OCI-LY7 (cell line): ENCODE measurements around the gene MAN2B1. TPM values are rescaled to one million over a fixed set of nuclear protein-coding genes. Genes with fewer than 3 reads are reported as not detected.
"Not testable (repeated sequence)": the region's sequence is repeated elsewhere in the genome, so short reads cannot be mapped to it uniquely, and the experiment has no call there.

Source experiments
- BruUV-seq: library from RNA; stranded (reverse); fragments of 400-500 nt; replicated peaks from 2 replicates; lab custom pipeline; 2021; lab: Mats Ljungman, UMichigan
- CTCF ChIA-PET: fragments of 300-600 bp; sonication (Branson Sonifier 250); formaldehyde crosslinking; loops from one replicate; lab custom pipeline; 2022; ENCODE audit warnings: antibody characterized with exemption; ENCODE audit not compliant: unreplicated experiment; lab: Charles Lee
- POLR2A ChIA-PET: fragments of 300-600 bp; sonication (Branson Sonifier 250); formaldehyde crosslinking; loops from one replicate; lab custom pipeline; 2022; ENCODE audit warnings: antibody characterized with exemption; lab: Charles Lee
- DNase-seq: peaks from one replicate; pipeline ENCODE4 v3.0.0-alpha.2; 2015; ENCODE audit warnings: low spot score
- H2AFZ ChIP-seq: fragments of 200-600 bp; sonication (generic), shearing (Covaris generic); 2 replicates; pipeline ENCODE4 v1.6.1; 2014; ENCODE audit warnings: mild to moderate bottlenecking, antibody characterized with exemption, low read length, moderate library complexity
- H3K27ac ChIP-seq: fragments of 200-600 bp; sonication (generic); 2 replicates; pipeline ENCODE4 v1.5.1; 2014; ENCODE audit warnings: mixed run types, low read depth, mild to moderate bottlenecking, moderate library complexity, low read length, inconsistent platforms; ENCODE audit not compliant: poor library complexity, severe bottlenecking
- H3K36me3 ChIP-seq: fragments of 200-600 bp; sonication (generic); 2 replicates; pipeline ENCODE4 v1.6.1; 2014; ENCODE audit warnings: mild to moderate bottlenecking, antibody characterized with exemption, low read length, moderate library complexity, mixed read lengths; ENCODE audit not compliant: insufficient read depth
- H3K4me1 ChIP-seq: fragments of 200-600 bp; sonication (generic); 2 replicates; pipeline ENCODE4 v1.5.1; 2014; ENCODE audit warnings: mild to moderate bottlenecking, low read length; ENCODE audit not compliant: insufficient read depth, poor library complexity, severe bottlenecking
- H3K4me2 ChIP-seq: fragments of 200-600 bp; sonication (generic); 2 replicates; pipeline ENCODE4 v1.6.1; 2014; ENCODE audit warnings: mild to moderate bottlenecking, low read length
- H3K4me3 ChIP-seq: fragments of 200-600 bp; sonication (generic); 2 replicates; pipeline ENCODE4 v1.5.1; 2014; ENCODE audit warnings: mild to moderate bottlenecking, low read depth, low read length; ENCODE audit not compliant: poor library complexity, severe bottlenecking
- H3K79me2 ChIP-seq: fragments of 200-600 bp; sonication (generic); 2 replicates; pipeline ENCODE4 v1.6.1; 2016; ENCODE audit warnings: low read depth, mild to moderate bottlenecking, low read length, moderate library complexity, mixed read lengths; ENCODE audit not compliant: insufficient read depth
- H3K9me2 ChIP-seq: fragments of 200-600 bp; sonication (generic); 2 replicates; pipeline ENCODE4 v1.6.1; 2016; ENCODE audit warnings: mild to moderate bottlenecking, low read length, mixed read lengths; ENCODE audit not compliant: insufficient read depth
- H3K9me3 ChIP-seq: fragments of 200-600 bp; sonication (generic); 2 replicates; pipeline ENCODE4 v1.6.1; 2014; ENCODE audit warnings: mild to moderate bottlenecking, mixed run types, low read length, mixed read lengths
- H4K20me1 ChIP-seq: fragments of 200-600 bp; sonication (generic); 2 replicates; pipeline ENCODE4 v1.6.1; 2014; ENCODE audit warnings: mild to moderate bottlenecking, antibody characterized with exemption, low read length, moderate library complexity, mixed read lengths; ENCODE audit not compliant: insufficient read depth
- CTCF ChIP-seq: fragments of 200-600 bp; sonication (generic); conservative IDR thresholded peaks from 2 replicates; pipeline ENCODE4 v1.5.1; 2014; ENCODE audit warnings: mild to moderate bottlenecking, antibody characterized with exemption, low read length, moderate library complexity, mixed read lengths
- EZH2phosphoT487 ChIP-seq: fragments of 200-600 bp; sonication (generic); IDR thresholded peaks from 2 replicates; pipeline ENCODE4 v1.6.1; 2018; ENCODE audit warnings: low read depth, borderline replicate concordance, mild to moderate bottlenecking, mixed run types, antibody characterized with exemption, low read length, moderate library complexity, mixed read lengths
- intact Hi-C: fragments of 100-400 bp; cut with micrococcal nuclease; formaldehyde crosslinking; loops from one replicate; pipeline ENCODE4 v1.10.0; 2022; ENCODE audit not compliant: unreplicated experiment
- total RNA-seq, 2 experiments: library from RNA; depleted of rRNA in 1 of 2; stranded (reverse); fragments of >200 nt in 1 of 2; shearing (Covaris generic) in 1 of 2; gene quantifications; 2 replicates each; pipeline ENCODE4 v1.2.3, GENCODE V29; 2014 to 2022

MAN2B1 gene
- total RNA-seq, 2 experiments from 2014 or later: 29.1 to 88.7 TPM

GRCh38 chr19:12715102-12715501 is 48.6 kb upstream of the MAN2B1 start:
- Histone ChIP-seq H3K9me3 (no peaks in the 10 kb centered on the region), H3K36me3 (peaks cover 95% of the 10 kb centered on the region), H3K79me2 (peaks cover 36% of the 10 kb centered on the region), H4K20me1 (peaks cover 7% of the 10 kb centered on the region; the same call in 1 of the 2 replicates), H3K4me1 (no peaks in the 10 kb centered on the region), H2AFZ (no peak overlapping the region), H3K4me3 (no peak overlapping the region), H3K27ac (no peak overlapping the region), H3K4me2 (no peak overlapping the region), H3K9me2 (no peaks in the 10 kb centered on the region)
- BruUV-seq: no TSS peak
- ChIA-PET POLR2A (no interaction called here), CTCF (no interaction called here)
- TF ChIP-seq EZH2phosphoT487 (no peak), CTCF (no peak)
- intact Hi-C loops: no loop called here
- no peak for DNase-seq

- H3K4me1 ChIP-seq, H3K4me3 ChIP-seq, DNase-seq, H3K4me2 ChIP-seq, BruUV-seq, H3K9me2 ChIP-seq, H3K9me3 ChIP-seq, intact Hi-C loops, CTCF ChIA-PET, H2AFZ ChIP-seq, H4K20me1 ChIP-seq, H3K27ac ChIP-seq, POLR2A ChIA-PET: not testable (repeated sequence)
- Histone ChIP-seq H3K36me3 (peaks cover 95% of the 10 kb centered on the region), H3K79me2 (peaks cover 18% of the 10 kb centered on the region)
Observed at GRCh38 chr19:12713304-12713703, 46.8 kb upstream of the MAN2B1 start.

- H3K4me3 ChIP-seq, POLR2A ChIA-PET, H3K27ac ChIP-seq, H4K20me1 ChIP-seq, H3K9me3 ChIP-seq, H2AFZ ChIP-seq, H3K4me1 ChIP-seq, intact Hi-C loops, DNase-seq, BruUV-seq, H3K4me2 ChIP-seq, H3K9me2 ChIP-seq, H3K79me2 ChIP-seq, CTCF ChIA-PET: not testable (repeated sequence)
- peaks cover 95% of the 10 kb centered on the region for H3K36me3 ChIP-seq
- TF ChIP-seq CTCF: peak; percentile 41; the same call in 1 of the 2 replicates
Observed at GRCh38 chr19:12712077-12712476, 45.5 kb upstream of the MAN2B1 start.
